GM21447 (cell line): ENCODE results near the gene PLA2G4A.

Experiments
- ATAC-seq: cut with Tn5 transposase; IDR thresholded peaks from one replicate; pipeline ENCODE4 v1.9.1; 2021; ENCODE audit not compliant: unreplicated experiment

PLA2G4A gene

GRCh38 chr1:187013582-187014200 is 184.9 kb downstream of the PLA2G4A start:
- ATAC-seq, result no peak

- ATAC-seq, result no peak
Observed at GRCh38 chr1:187018291-187018690, 189.5 kb downstream of the PLA2G4A start.

GRCh38 chr1:187027253-187027652 is 198.5 kb downstream of the PLA2G4A start:
- no peak for ATAC-seq

- ATAC-seq, result no peak
Observed at GRCh38 chr1:187032316-187032981, 203.7 kb downstream of the PLA2G4A start.

- ATAC-seq, result no peak
Observed at GRCh38 chr1:187032982-187033692, 204.4 kb downstream of the PLA2G4A start.

GRCh38 chr1:187033693-187034390 is 205.1 kb downstream of the PLA2G4A start:
- no peak for ATAC-seq

- ATAC-seq, result no peak
Observed at GRCh38 chr1:187034501-187034900, 205.8 kb downstream of the PLA2G4A start.

GRCh38 chr1:187037973-187038553 is 209.3 kb downstream of the PLA2G4A start:
- no peak for ATAC-seq
